WI38 (cell line): ENCODE measurements around the gene SMURF2.

Experiments
- H3K4me3 ChIP-seq: 2 replicates; pipeline ENCODE4 v1.5.1; 2011; ENCODE audit warnings: low read depth, mild to moderate bottlenecking, control low read depth, low read length
- CTCF ChIP-seq: IDR thresholded peaks from 2 replicates; pipeline ENCODE4 v1.5.1; 2012; ENCODE audit warnings: low read depth, mild to moderate bottlenecking, control low read depth, low read length

SMURF2 gene

GRCh38 chr17:64565563-64565962 is 96.5 kb downstream of the SMURF2 start:
- no peak overlapping the region for H3K4me3 ChIP-seq
- no peak for TF ChIP-seq CTCF

- no peak for TF ChIP-seq CTCF
- no peak overlapping the region for H3K4me3 ChIP-seq
Measured at GRCh38 chr17:64564098-64564497, 98.0 kb downstream of the SMURF2 start.

GRCh38 chr17:64555281-64555680 is 106.8 kb downstream of the SMURF2 start:
- H3K4me3 ChIP-seq, result no peak overlapping the region
- TF ChIP-seq CTCF, result no peak

- TF ChIP-seq CTCF, result no peak
- no peak overlapping the region for H3K4me3 ChIP-seq
Measured at GRCh38 chr17:64554028-64554637, 108.0 kb downstream of the SMURF2 start.

GRCh38 chr17:64551461-64551860 is 110.6 kb downstream of the SMURF2 start:
- no peak for TF ChIP-seq CTCF
- no peak overlapping the region for H3K4me3 ChIP-seq

- no peak for TF ChIP-seq CTCF
- no peak overlapping the region for H3K4me3 ChIP-seq
Measured at GRCh38 chr17:64547319-64547718, 114.8 kb downstream of the SMURF2 start.

- no peak overlapping the region for H3K4me3 ChIP-seq
- no peak for TF ChIP-seq CTCF
Measured at GRCh38 chr17:64546716-64547115, 115.4 kb downstream of the SMURF2 start.
